Glutamatergic neuron (in vitro differentiated cells): ENCODE measurements around the gene ACSL5. TPM values are rescaled to one million over a fixed set of nuclear protein-coding genes. Genes with fewer than 3 reads are reported as not detected.
"Not testable (repeated sequence)": the region's sequence is repeated elsewhere in the genome, so short reads cannot be mapped to it uniquely, and the experiment has no call there.

Source experiments
- DNase-seq: peaks from one replicate; pipeline ENCODE4 v3.0.0; 2022
- H3K27ac Mint-ChIP-seq: one replicate; pipeline ENCODE4 v1.8.0; 2020; ENCODE audit warnings: mild to moderate bottlenecking, mixed read lengths, inconsistent platforms; ENCODE audit not compliant: unreplicated experiment
- H3K27me3 Mint-ChIP-seq: one replicate; pipeline ENCODE4 v1.8.0; 2020; ENCODE audit warnings: mild to moderate bottlenecking, moderate library complexity, mixed read lengths, inconsistent platforms; ENCODE audit not compliant: unreplicated experiment
- H3K36me3 Mint-ChIP-seq: one replicate; pipeline ENCODE4 v1.8.0; 2020; ENCODE audit warnings: mild to moderate bottlenecking, mixed read lengths, inconsistent platforms; ENCODE audit not compliant: unreplicated experiment
- H3K4me1 Mint-ChIP-seq: one replicate; pipeline ENCODE4 v1.8.0; 2020; ENCODE audit warnings: mild to moderate bottlenecking, low read depth, mixed read lengths, inconsistent platforms; ENCODE audit not compliant: unreplicated experiment
- H3K4me3 Mint-ChIP-seq: one replicate; pipeline ENCODE4 v1.8.0; 2020; ENCODE audit warnings: mild to moderate bottlenecking, mixed read lengths, inconsistent platforms; ENCODE audit not compliant: unreplicated experiment
- H3K9me3 Mint-ChIP-seq: one replicate; pipeline ENCODE4 v1.8.0; 2020; ENCODE audit warnings: mild to moderate bottlenecking, moderate library complexity, mixed read lengths, inconsistent platforms; ENCODE audit not compliant: unreplicated experiment
- CTCF ChIP-seq: fragments of 200-600 bp; sonication (generic); IDR thresholded peaks from one replicate; pipeline ENCODE4 v1.5.0; 2021; ENCODE audit not compliant: partially characterized antibody, unreplicated experiment
- total RNA-seq: library from RNA; stranded (reverse); fragmentation: NEBNext Ultra II Directional; extraction: Animal tissue kit (Norgen Biotek cat#: 25700); gene quantifications from one replicate; pipeline ENCODE4 v1.2.1, GENCODE V29; 2021; ENCODE audit not compliant: unreplicated experiment

Gene ACSL5
- total RNA-seq, 1 donor from 2014 or later, result not detected

GRCh38 chr10:112456533-112456932 is 82.6 kb downstream of the ACSL5 start:
- no peak overlapping the region for H3K27ac Mint-ChIP-seq
- no peaks in the 10 kb centered on the region for H3K4me1 Mint-ChIP-seq
- no peak for DNase-seq
- H3K36me3 Mint-ChIP-seq, result peaks cover 7% of the 10 kb centered on the region
- no peak overlapping the region for H3K4me3 Mint-ChIP-seq
- no peaks in the 10 kb centered on the region for H3K9me3 Mint-ChIP-seq
- H3K27me3 Mint-ChIP-seq, result no peaks in the 10 kb centered on the region
- TF ChIP-seq CTCF, result peak; percentile 19

- Mint-ChIP-seq H3K27ac (no peak overlapping the region), H3K27me3 (no peaks in the 10 kb centered on the region), H3K4me3 (no peak overlapping the region), H3K9me3 (no peaks in the 10 kb centered on the region), H3K4me1 (no peaks in the 10 kb centered on the region), H3K36me3 (no peaks in the 10 kb centered on the region)
- TF ChIP-seq CTCF, result no peak
- no peak for DNase-seq
Measured at GRCh38 chr10:112460366-112460765, 86.5 kb downstream of the ACSL5 start.

- TF ChIP-seq CTCF, result no peak
- Mint-ChIP-seq H3K27ac (peak overlapping the region; percentile 66), H3K4me1 (no peaks in the 10 kb centered on the region), H3K9me3 (no peaks in the 10 kb centered on the region), H3K27me3 (no peaks in the 10 kb centered on the region), H3K36me3 (no peaks in the 10 kb centered on the region), H3K4me3 (no peak overlapping the region)
- DNase-seq, result no peak
Measured at GRCh38 chr10:112461029-112461887, 87.3 kb downstream of the ACSL5 start.

- H3K4me3 Mint-ChIP-seq, H3K27me3 Mint-ChIP-seq, H3K9me3 Mint-ChIP-seq, H3K27ac Mint-ChIP-seq, DNase-seq, H3K36me3 Mint-ChIP-seq, H3K4me1 Mint-ChIP-seq: not testable (repeated sequence)
Measured at GRCh38 chr10:112464074-112464473, 90.2 kb downstream of the ACSL5 start.

DNA sequence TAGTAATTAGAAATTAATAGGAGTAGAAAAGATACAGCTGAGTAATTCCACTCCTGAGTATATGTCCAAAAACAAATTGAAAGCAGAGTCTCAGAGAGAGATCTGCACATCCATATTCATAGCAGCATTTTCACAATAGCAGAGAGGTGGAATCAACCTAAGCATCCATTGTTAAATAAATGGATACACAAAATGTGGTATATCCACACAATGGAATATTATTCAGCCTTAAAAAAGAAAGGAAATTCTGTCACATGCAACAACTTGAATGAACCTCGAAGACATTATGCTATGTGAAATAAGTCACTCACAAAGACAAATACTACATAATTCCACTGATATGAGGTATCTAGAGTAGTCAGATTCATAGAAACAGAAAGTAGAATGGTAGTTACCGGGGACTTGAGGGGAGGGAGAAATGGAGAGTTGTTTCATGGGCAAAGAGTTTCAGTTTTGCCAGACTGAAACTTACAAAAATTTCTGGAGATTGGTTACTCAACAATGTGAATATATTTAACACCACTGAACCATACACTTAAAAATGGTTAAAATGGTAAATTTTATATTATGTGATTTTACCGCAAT is 91.5 kb downstream of the ACSL5 start:
- no peak overlapping the region for H3K4me3 Mint-ChIP-seq
- H3K27ac Mint-ChIP-seq, result no peak overlapping the region

More for the DNA sequence above, 91.5 kb downstream of the ACSL5 start:
- DNase-seq, result no peak
- no peaks in the 10 kb centered on the region for H3K36me3 Mint-ChIP-seq
- no peak for TF ChIP-seq CTCF
- H3K4me1 Mint-ChIP-seq, result no peaks in the 10 kb centered on the region
- no peaks in the 10 kb centered on the region for H3K9me3 Mint-ChIP-seq
- H3K27me3 Mint-ChIP-seq, result no peaks in the 10 kb centered on the region
